ENCODE measurements around the gene BABAM2. TPM values are rescaled to one million over a fixed set of nuclear protein-coding genes. Genes with fewer than 3 reads are reported as not detected.

Gene BABAM2
- total RNA-seq, 4 donors from 2014 or later: 35.5 to 44.9 (median 39.9) TPM

GRCh38 chr2:28193630-28194403, 303.3 kb downstream of the BABAM2 start:
- Histone ChIP-seq H3K4me1 (no peaks in the 10 kb centered on the region), H3K36me3 (no peaks in the 10 kb centered on the region), H3K27ac (replicated peaks in 1 of 4) (no peak overlapping the region), H3K4me3 (no peak overlapping the region), H3K27me3 (no peaks in the 10 kb centered on the region), H3K9me3 (no peaks in the 10 kb centered on the region)
- TF ChIP-seq CTCF (IDR thresholded peaks at IDR 0.05) (no peak), POLR2A (IDR thresholded peaks at IDR 0.05; ENCODE audit: low read depth) (no peak), EP300 (IDR thresholded peaks at IDR 0.05) (no peak), POLR2AphosphoS5 (IDR thresholded peaks at IDR 0.05) (no peak)
- intact Hi-C loops (cut with DNase I): no loop called here
- DNase-seq (ENCODE audit: extremely low spot score): no peak
- 86% methylated on average over 10 of the region's 10 CpGs for WGBS

GRCh38 chr2:28199995-28200679, 309.6 kb downstream of the BABAM2 start:
- H3K27me3 ChIP-seq: no peaks in the 10 kb centered on the region
- TF ChIP-seq POLR2A (IDR thresholded peaks at IDR 0.05; ENCODE audit: low read depth): no peak
- TF ChIP-seq POLR2AphosphoS5 (IDR thresholded peaks at IDR 0.05): no peak
- no peak for TF ChIP-seq EP300 (IDR thresholded peaks at IDR 0.05)
- no peak for TF ChIP-seq CTCF (IDR thresholded peaks at IDR 0.05)
- H3K36me3 ChIP-seq: no peaks in the 10 kb centered on the region

GRCh38 chr2:28201671-28202180, 311.2 kb downstream of the BABAM2 start:
- Histone ChIP-seq H3K27me3 (no peaks in the 10 kb centered on the region), H3K9me3 (no peaks in the 10 kb centered on the region), H3K36me3 (no peaks in the 10 kb centered on the region), H3K4me3 (no peak overlapping the region), H3K27ac (replicated peaks in 1 of 4) (peak overlapping the region in 3 of 4 donors; percentile 29 to 48 (median 36)), H3K4me1 (peaks cover 0 to 13% (median 2%) of the 10 kb centered on the region in 4 donors)
- TF ChIP-seq EP300 (IDR thresholded peaks at IDR 0.05) (no peak), POLR2A (IDR thresholded peaks at IDR 0.05; ENCODE audit: low read depth) (no peak), CTCF (IDR thresholded peaks at IDR 0.05) (no peak), POLR2AphosphoS5 (IDR thresholded peaks at IDR 0.05) (no peak)
- DNase-seq (ENCODE audit: extremely low spot score): no peak
- WGBS: 81% methylated on average over 7 of the region's 7 CpGs
- intact Hi-C loops (cut with DNase I): no loop called here

More at GRCh38 chr2:28199995-28200679, 309.6 kb downstream of the BABAM2 start:
- Histone ChIP-seq H3K27ac (replicated peaks in 1 of 4) (no peak overlapping the region), H3K4me3 (no peak overlapping the region), H3K9me3 (no peaks in the 10 kb centered on the region), H3K4me1 (peaks cover 0 to 10% (median 0%) of the 10 kb centered on the region in 4 donors)
- WGBS: 93% methylated on average over 2 of the region's 2 CpGs
- DNase-seq (ENCODE audit: extremely low spot score): no peak
- intact Hi-C loops (cut with DNase I): no loop called here

GRCh38 chr2:28202719-28203118, 312.2 kb downstream of the BABAM2 start:
- H3K27me3 ChIP-seq: no peaks in the 10 kb centered on the region
- H3K9me3 ChIP-seq: no peaks in the 10 kb centered on the region
- H3K4me1 ChIP-seq: peaks cover 0 to 15% (median 3%) of the 10 kb centered on the region in 4 donors
- no peak overlapping the region for H3K27ac ChIP-seq (replicated peaks in 1 of 4)
- WGBS: 96% methylated on average over 3 of the region's 3 CpGs
- no peak overlapping the region for H3K4me3 ChIP-seq
- intact Hi-C loops (cut with DNase I): no loop called here
- TF ChIP-seq EP300 (IDR thresholded peaks at IDR 0.05) (no peak), CTCF (IDR thresholded peaks at IDR 0.05) (no peak), POLR2A (IDR thresholded peaks at IDR 0.05; ENCODE audit: low read depth) (no peak), POLR2AphosphoS5 (IDR thresholded peaks at IDR 0.05) (no peak)
- no peaks in the 10 kb centered on the region for H3K36me3 ChIP-seq
- DNase-seq (ENCODE audit: extremely low spot score): no peak

Measured in esophagus muscularis mucosa (tissue), 4 donors.